ENCODE measurements around the gene TDRKH.

The TDRKH gene

GRCh38 chr1:151809290-151809984 lies 19.1 kb upstream of the TDRKH start:
- TF ChIP-seq CTCF (conservative IDR thresholded peaks at IDR 0.05; ENCODE audit: low read depth, low read length): no peak
- H3K4me3 ChIP-seq (ENCODE audit: low read depth, low read length): no peak overlapping the region
- DNase-seq (ENCODE audit: low read depth): no peak

- no peak for DNase-seq (ENCODE audit: low read depth)
- no peak for TF ChIP-seq CTCF (conservative IDR thresholded peaks at IDR 0.05; ENCODE audit: low read depth, low read length)
- H3K4me3 ChIP-seq (ENCODE audit: low read depth, low read length): no peak overlapping the region
Measured at GRCh38 chr1:151807766-151808165, 17.5 kb upstream of the TDRKH start.

GRCh38 chr1:151807131-151807530 lies 16.8 kb upstream of the TDRKH start:
- no peak for DNase-seq (ENCODE audit: low read depth)
- no peak for TF ChIP-seq CTCF (conservative IDR thresholded peaks at IDR 0.05; ENCODE audit: low read depth, low read length)
- H3K4me3 ChIP-seq (ENCODE audit: low read depth, low read length): no peak overlapping the region

- no peak for TF ChIP-seq CTCF (conservative IDR thresholded peaks at IDR 0.05; ENCODE audit: low read depth, low read length)
- DNase-seq (ENCODE audit: low read depth): no peak
- no peak overlapping the region for H3K4me3 ChIP-seq (ENCODE audit: low read depth, low read length)
Measured at GRCh38 chr1:151806170-151806569, 15.9 kb upstream of the TDRKH start.

- H3K4me3 ChIP-seq (ENCODE audit: low read depth, low read length): no peak within 1 kb of the TSS
- TF ChIP-seq CTCF (conservative IDR thresholded peaks at IDR 0.05; ENCODE audit: low read depth, low read length): no peak
- no peak for DNase-seq (ENCODE audit: low read depth)
Measured at GRCh38 chr1:151805066-151805820, 14.9 kb upstream of the TDRKH start, which contains the start of gene LINGO4. Gene LINGO4, minus strand, starts transcription at chr1:151805419. Its CDS starts 2,715 bp downstream, at chr1:151802704.

GRCh38 chr1:151803915-151804314 lies 13.6 kb upstream of the TDRKH start:
- no peak for TF ChIP-seq CTCF (conservative IDR thresholded peaks at IDR 0.05; ENCODE audit: low read depth, low read length)
- no peak overlapping the region for H3K4me3 ChIP-seq (ENCODE audit: low read depth, low read length)
- no peak for DNase-seq (ENCODE audit: low read depth)

Measured in choroid plexus epithelial cell (primary cell).